ENCODE data around the gene RIC8B. TPM values are rescaled to one million over a fixed set of nuclear protein-coding genes. Genes with fewer than 3 reads are reported as not detected.

RIC8B gene
- total RNA-seq, 1 donor from 2014 or later = 33.8 TPM

DNA sequence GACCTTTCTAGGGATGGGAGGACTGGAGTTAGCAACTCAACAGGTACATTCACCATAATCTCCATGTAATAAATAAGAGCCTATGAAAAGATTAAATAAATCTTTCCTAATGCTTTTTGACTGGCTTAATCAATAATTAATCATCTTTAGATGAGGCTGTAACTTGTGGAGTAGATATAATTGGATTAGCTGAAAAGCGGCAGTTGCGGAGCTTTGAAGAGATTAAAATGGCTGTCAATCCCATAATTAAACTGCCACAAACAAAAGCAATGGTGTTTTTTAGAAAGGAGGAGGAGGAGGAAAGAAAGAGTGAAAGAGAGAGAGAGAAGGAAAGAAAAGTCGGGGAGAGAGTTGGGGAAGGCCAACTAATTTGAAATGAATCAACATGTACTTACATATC, 110.5 kb downstream of the RIC8B start:
- Mint-ChIP-seq H3K4me1 (peaks cover 64% of the 10 kb centered on the region), H3K36me3 (ENCODE audit: low read depth) (peaks cover 20% of the 10 kb centered on the region), H3K27me3 (ENCODE audit: low read depth) (no peaks in the 10 kb centered on the region), H3K27ac (ENCODE audit: unreplicated experiment) (peak overlapping the region; percentile 10), H3K9me3 (peaks cover 3% of the 10 kb centered on the region), H3K4me3 (no peak overlapping the region)
- DNase-seq (ENCODE audit: low read depth, low spot score) = no peak
- no peak for TF ChIP-seq CTCF (conservative IDR thresholded peaks at IDR 0.05)

- no peak overlapping the region for H3K4me3 Mint-ChIP-seq
- TF ChIP-seq CTCF (conservative IDR thresholded peaks at IDR 0.05) = no peak
- no peaks in the 10 kb centered on the region for H3K27me3 Mint-ChIP-seq (ENCODE audit: low read depth)
- peaks cover 3% of the 10 kb centered on the region for H3K9me3 Mint-ChIP-seq
- H3K36me3 Mint-ChIP-seq (ENCODE audit: low read depth) = peaks cover 20% of the 10 kb centered on the region
- peaks cover 64% of the 10 kb centered on the region for H3K4me1 Mint-ChIP-seq
- no peak for DNase-seq (ENCODE audit: low read depth, low spot score)
- peak overlapping the region; percentile 23 for H3K27ac Mint-ChIP-seq (ENCODE audit: unreplicated experiment)
These were observed 111.2 kb downstream of the RIC8B start for GRCh38 chr12:106885541-106886249.

- no peak overlapping the region for H3K4me3 Mint-ChIP-seq
- H3K9me3 Mint-ChIP-seq = peaks cover 3% of the 10 kb centered on the region
- no peaks in the 10 kb centered on the region for H3K27me3 Mint-ChIP-seq (ENCODE audit: low read depth)
- no peak for TF ChIP-seq CTCF (conservative IDR thresholded peaks at IDR 0.05)
- peaks cover 51% of the 10 kb centered on the region for H3K4me1 Mint-ChIP-seq
- DNase-seq (ENCODE audit: low read depth, low spot score) = no peak
- H3K27ac Mint-ChIP-seq (ENCODE audit: unreplicated experiment) = no peak overlapping the region
- peaks cover 19% of the 10 kb centered on the region for H3K36me3 Mint-ChIP-seq (ENCODE audit: low read depth)
These were observed 112.5 kb downstream of the RIC8B start for GRCh38 chr12:106886932-106887331.

- Mint-ChIP-seq H3K36me3 (ENCODE audit: low read depth) (peaks cover 12% of the 10 kb centered on the region), H3K9me3 (peaks cover 2% of the 10 kb centered on the region), H3K27ac (ENCODE audit: unreplicated experiment) (peak overlapping the region; percentile 81), H3K4me3 (no peak overlapping the region), H3K27me3 (ENCODE audit: low read depth) (no peaks in the 10 kb centered on the region), H3K4me1 (peaks cover 49% of the 10 kb centered on the region)
- DNase-seq (ENCODE audit: low read depth, low spot score) = no peak
- no peak for TF ChIP-seq CTCF (conservative IDR thresholded peaks at IDR 0.05)
These were observed 114.0 kb downstream of the RIC8B start for GRCh38 chr12:106888348-106888970.

DNA sequence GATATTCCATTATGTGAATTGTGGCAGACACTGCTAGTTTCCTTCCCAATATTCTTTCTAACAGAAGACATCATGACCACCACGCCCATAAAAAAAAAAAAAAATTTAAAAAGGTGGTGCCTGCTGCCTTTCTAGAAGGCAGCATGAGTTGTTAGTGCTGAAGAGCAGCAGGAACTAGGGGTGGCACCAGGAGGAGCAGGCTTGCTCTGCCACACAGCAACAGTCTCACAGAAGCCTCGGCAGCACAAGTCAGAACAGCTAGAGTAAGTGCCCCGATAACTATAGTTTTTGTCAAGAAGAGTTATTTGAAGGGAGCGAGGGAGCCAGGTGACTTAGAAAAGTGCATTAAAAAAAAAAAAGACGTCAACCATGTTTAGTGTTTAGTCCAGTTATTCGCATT, 114.8 kb downstream of the RIC8B start:
- no peak overlapping the region for H3K27ac Mint-ChIP-seq (ENCODE audit: unreplicated experiment)
- H3K27me3 Mint-ChIP-seq (ENCODE audit: low read depth) = no peaks in the 10 kb centered on the region
- H3K9me3 Mint-ChIP-seq = no peaks in the 10 kb centered on the region
- peaks cover 42% of the 10 kb centered on the region for H3K4me1 Mint-ChIP-seq
- H3K4me3 Mint-ChIP-seq = no peak overlapping the region
- H3K36me3 Mint-ChIP-seq (ENCODE audit: low read depth) = peaks cover 5% of the 10 kb centered on the region
- no peak for TF ChIP-seq CTCF (conservative IDR thresholded peaks at IDR 0.05)
- no peak for DNase-seq (ENCODE audit: low read depth, low spot score)

Data from neural crest cell (in vitro differentiated cells).